Motor neuron (in vitro differentiated cells): ENCODE data around the gene SREBF1. TPM values are rescaled to one million over a fixed set of nuclear protein-coding genes. Genes with fewer than 3 reads are reported as not detected.

ENCODE experiments used
- ATAC-seq, 8 experiments: fragments of 200-7000 bp; cut with Tn5 transposase; replicated peaks in 6 of 8; 2 replicates each; pipeline ENCODE4 v1.8.0; 2021; ENCODE audit warnings: mild to moderate bottlenecking in 8 of 8, moderate library complexity in 8 of 8
- H3K27ac ChIP-seq, 2 donors: fragments of 250-450 bp; sonication (Bioruptor Pico); 2 replicates each; pipeline ENCODE4 v1.9.0; 2021; ENCODE audit warnings: antibody characterized with exemption in 2 of 2, mild to moderate bottlenecking in 2 of 2, moderate library complexity in 1 of 2
- H3K4me1 ChIP-seq, 2 donors: fragments of 250-450 bp; sonication (Bioruptor Pico); replicated peaks in 1 of 2; 2 replicates each; pipeline ENCODE4 v1.6.1; 2021; ENCODE audit warnings: antibody characterized with exemption in 2 of 2, mild to moderate bottlenecking in 2 of 2, moderate library complexity in 1 of 2
- H3K4me3 ChIP-seq, 5 donors: fragments of 250-450 bp; sonication (Bioruptor Pico); 2 replicates each; pipeline ENCODE4 v1.9.0; 2021; ENCODE audit warnings: antibody characterized with exemption in 5 of 5, mild to moderate bottlenecking in 5 of 5, moderate library complexity in 4 of 5
- WGBS, 10 experiments: fragments of 450-650 bp; shearing (Covaris generic); methylation state at CpG; one replicate each; pipeline ENCODE4 v1.0.0; 2022; 5-methylcytosine and 5-hydroxymethylcytosine counted together
- in situ Hi-C, 9 experiments: fragments of 400-800 bp; cut with MboI; loops; one replicate each; pipeline ENCODE4 v1.15.0; 2021; ENCODE audit warnings: low sequenced_read_pairs in 9 of 9, low pct_unique_long_range_greater_than_20kb in 2 of 9; ENCODE audit not compliant: unreplicated experiment in 9 of 9
- total RNA-seq, 8 experiments: library from RNA; unstranded; fragments of 300-600 nt; gene quantifications; 2 replicates each; pipeline versions ENCODE4 v1.2.3 to v1.2.4, GENCODE V29; 2022

SREBF1 gene
- total RNA-seq, 8 experiments from 2014 or later = 14.0 to 204 (median 22.9) TPM

DNA sequence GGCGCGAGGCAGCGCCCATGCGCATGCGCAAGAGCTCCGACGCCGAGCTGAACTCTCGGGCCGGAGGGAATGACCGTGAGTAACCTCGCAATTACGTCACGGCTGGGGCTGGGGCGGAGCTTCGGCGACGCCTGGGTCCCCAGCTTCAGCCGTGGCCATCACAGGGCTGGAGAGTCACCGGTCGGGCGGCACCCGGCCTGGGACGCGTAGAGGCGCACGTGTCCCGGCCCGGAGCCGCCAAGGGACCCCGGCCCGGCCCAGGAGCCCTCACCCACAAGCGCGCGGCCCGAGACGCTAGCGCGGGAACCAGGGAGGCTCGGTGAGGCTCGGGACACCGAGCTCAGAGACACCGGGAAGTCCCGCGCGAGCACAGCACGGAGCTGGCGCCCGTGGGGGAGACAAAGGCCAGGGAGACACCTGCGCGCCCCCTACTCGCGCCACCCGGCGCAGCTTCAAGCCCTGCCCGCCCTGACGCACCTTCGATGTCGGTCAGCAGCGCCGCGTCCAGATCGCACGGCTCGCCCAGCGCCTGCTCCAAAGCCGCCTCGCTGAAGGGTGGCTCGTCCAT is 452 bp downstream of the SREBF1 start:
- WGBS, 10 experiments = 0% methylated on average over 1 to 12 of the region's 69 CpGs; no CpG with 5 or more reads in 5 of the 10 experiments
- peak; percentile 33 to 81 (median 72) for ATAC-seq
- in situ Hi-C loops = no loop called here
- H3K4me1 ChIP-seq = peaks cover 44 to 48% of the 10 kb centered on the region in 2 donors
- peak overlapping the region; percentile 50 to 72 (median 52) for H3K4me3 ChIP-seq
- H3K27ac ChIP-seq = peak overlapping the region; percentile 90 to 94

DNA sequence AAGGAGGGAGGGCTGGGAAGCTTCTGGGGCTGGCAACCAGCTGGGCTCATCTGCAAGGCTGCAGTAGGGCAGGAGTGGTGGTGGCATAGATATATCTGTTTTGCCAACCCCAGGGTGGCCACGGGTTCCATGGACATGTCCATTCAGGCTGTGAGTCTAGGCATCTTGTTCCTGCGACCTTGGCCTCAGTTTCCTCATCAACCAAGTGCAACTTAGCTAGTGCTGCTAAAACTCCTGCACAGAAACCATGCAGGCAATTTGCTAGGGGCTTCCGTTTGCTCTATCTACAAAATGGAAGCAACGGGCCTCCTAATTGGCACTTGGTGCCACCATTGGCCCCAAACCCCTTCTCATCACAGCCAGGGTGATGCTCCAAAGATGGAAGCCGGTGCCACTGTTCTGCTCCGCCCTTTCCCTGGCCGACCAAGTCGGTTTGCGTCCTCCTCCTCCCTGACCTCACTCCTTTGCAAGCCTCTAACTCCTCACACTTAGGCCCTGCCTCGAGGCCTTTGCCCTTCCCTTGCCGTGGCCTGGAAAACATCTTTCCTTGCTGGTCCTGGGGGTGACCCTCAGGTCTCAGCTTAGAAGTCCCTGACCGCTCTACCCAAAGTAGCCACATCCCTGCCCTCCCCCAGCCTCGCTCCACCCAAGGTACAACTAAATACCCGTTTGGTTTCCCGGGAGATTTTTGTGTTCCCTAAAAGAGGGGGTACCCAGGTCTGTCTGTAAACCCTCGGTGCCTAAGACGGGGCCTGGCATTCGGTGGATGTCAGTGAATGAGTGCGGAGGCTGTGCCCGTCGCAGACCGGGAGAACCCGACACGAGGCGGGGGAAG is 1.2 kb downstream of the SREBF1 start:
- WGBS, 10 experiments = 0 to 71% (median 27%) methylated on average over 1 to 16 of the region's 25 CpGs; no CpG with 5 or more reads in 2 of the 10 experiments
- peak in 7 of 8 experiments; percentile 0 to 5 (median 1) for ATAC-seq
- in situ Hi-C loops = no loop called here
- Histone ChIP-seq H3K4me1 (peaks cover 38 to 47% of the 10 kb centered on the region in 2 donors), H3K27ac (peak overlapping the region; percentile 11 to 48), H3K4me3 (peak overlapping the region; percentile 50 to 72 (median 52))

DNA sequence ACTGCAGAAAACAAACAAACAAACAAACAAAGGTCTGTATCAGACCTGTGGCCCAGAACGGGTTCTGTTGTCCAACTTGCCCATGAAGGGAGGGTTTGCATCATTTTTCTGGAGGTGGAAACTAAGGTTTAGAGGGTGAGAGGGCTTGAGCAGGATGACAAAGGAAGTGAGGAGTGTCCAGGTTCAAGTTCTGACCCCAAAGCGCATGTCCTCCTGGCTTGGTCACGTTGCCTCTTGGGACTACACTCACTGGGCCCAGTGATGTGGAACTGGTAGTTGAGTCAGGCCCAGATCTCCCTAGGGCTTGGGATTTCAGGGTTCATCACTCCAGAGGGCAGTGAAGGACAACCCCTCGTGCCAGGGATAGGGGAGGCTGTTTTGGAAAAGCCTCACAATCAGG is 1.8 kb downstream of the SREBF1 start:
- ATAC-seq = no peak
- Histone ChIP-seq H3K4me3 (no peak overlapping the region), H3K4me1 (peaks cover 31 to 43% of the 10 kb centered on the region in 2 donors), H3K27ac (no peak overlapping the region)
- in situ Hi-C loops = no loop called here
- WGBS, 10 experiments = 20 to 100% (median 84%) methylated on average over 1 to 4 of the region's 4 CpGs; no CpG with 5 or more reads in 4 of the 10 experiments

DNA sequence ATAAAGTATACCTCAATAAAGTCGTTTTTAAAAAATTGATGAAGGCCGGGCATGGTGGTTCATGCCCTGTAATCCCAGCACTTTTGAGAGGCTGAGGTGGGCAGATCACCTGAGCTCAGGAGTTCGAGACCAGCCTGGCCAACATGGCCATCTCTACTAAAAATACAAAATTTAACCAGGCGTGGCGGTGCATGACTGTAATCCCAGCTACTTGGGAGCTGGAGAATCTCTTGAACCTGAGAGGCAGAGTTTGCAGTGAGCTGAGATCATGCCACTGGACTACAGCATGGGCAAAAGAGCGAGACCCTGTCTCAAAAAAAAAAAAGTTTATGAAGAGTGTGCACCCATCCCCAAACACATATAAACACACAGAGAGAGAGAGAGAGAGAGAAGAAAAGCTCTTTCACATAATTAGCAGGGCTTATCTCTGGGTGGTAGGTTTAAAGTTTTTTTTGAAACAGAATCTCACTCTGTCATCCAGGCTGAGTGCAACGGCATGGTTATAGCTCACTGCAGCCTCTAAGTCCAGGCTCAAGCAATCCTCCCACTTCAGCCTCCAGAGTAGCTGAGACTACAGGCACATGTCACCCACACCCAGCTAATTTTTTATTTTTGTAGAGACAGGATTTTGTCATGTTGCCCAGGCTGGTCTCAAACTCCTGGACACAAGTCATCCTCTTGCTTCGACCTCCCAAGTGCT is 3.0 kb downstream of the SREBF1 start:
- ATAC-seq = no peak
- Histone ChIP-seq H3K4me1 (peaks cover 23 to 33% of the 10 kb centered on the region in 2 donors), H3K4me3 (no peak overlapping the region), H3K27ac (no peak overlapping the region)
- 47 to 100% (median 93%) methylated on average over 1 to 8 of the region's 8 CpGs; no CpG with 5 or more reads in 1 of the 10 experiments for WGBS, 10 experiments
- in situ Hi-C loops = no loop called here

DNA sequence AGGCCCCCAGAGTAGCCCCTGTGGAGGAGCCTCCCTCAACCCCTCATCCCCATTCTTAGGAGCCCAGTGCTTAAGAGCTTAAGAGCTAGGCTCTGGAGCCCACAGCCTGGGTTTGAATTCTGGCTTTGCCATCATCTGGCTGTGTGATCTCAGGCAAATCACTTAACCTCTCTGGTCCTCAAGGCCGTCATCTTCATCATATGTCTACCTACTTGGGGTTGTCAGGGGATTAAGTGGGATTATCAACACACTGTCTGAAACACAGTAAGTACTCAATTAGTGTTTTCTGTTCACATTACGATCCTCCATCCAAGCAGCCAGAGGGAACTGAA is 4.8 kb downstream of the SREBF1 start:
- Histone ChIP-seq H3K27ac (no peak overlapping the region), H3K4me3 (no peak overlapping the region), H3K4me1 (peaks cover 9 to 17% of the 10 kb centered on the region in 2 donors)
- 73 to 100% (median 95%) methylated on average over 1 to 2 of the region's 2 CpGs; no CpG with 5 or more reads in 6 of the 10 experiments for WGBS, 10 experiments
- in situ Hi-C loops = no loop called here
- ATAC-seq = no peak

GRCh38 chr17:17831208-17832031 is 5.4 kb downstream of the SREBF1 start:
- 55 to 100% (median 86%) methylated on average over 2 to 4 of the region's 12 CpGs; no CpG with 5 or more reads in 4 of the 10 experiments for WGBS, 10 experiments
- peak in 1 of 8 experiments; percentile 5 for ATAC-seq
- H3K4me3 ChIP-seq = no peak overlapping the region
- in situ Hi-C loops = no loop called here
- peak overlapping the region in 1 of 2 donors; percentile 12 for H3K27ac ChIP-seq
- H3K4me1 ChIP-seq = peaks cover 8 to 17% of the 10 kb centered on the region in 2 donors

DNA sequence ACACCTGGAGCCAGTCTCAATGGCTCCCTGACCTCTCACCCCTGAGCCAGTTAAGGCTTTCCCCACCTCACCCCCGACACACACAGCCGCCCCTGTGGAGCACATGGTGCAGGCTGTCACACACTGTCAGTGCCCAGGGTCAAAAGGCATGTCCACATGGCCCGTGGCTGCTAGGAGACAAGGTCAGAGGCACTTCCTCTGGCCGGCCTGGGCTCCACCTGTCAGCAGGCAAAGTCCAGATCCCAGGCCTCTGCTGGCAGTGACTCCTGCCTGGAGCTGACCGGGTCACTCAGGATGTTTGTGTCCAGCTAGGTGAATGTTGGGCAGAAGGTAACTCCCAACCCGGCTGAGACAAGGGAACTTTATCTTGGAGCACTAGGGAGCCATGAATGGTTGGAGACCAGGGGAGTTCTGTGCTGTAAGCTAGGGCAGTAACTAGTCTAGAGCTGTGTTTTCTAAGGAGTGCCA is 6.0 kb downstream of the SREBF1 start:
- peak in 1 of 8 experiments; percentile 3 for ATAC-seq
- no CpG with 5 or more reads among the region's 6 CpGs for WGBS, 10 experiments
- Histone ChIP-seq H3K27ac (no peak overlapping the region), H3K4me1 (peaks cover 6 to 17% of the 10 kb centered on the region in 2 donors), H3K4me3 (no peak overlapping the region)
- in situ Hi-C loops = no loop called here

DNA sequence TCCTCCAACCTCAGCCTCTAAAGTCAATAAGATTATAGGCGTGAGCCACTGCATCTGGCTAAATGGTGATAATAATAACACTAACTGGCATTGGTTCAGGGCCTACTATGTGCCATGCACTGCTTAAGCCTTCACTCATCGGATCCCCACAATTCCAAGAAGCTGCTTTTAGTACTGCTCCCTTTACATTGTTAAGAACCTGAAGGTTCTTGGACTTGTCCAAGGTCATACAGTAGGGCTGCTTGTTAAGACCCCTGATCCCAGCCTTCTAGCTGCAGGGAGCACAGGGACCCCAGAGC is 6.6 kb downstream of the SREBF1 start:
- H3K27ac ChIP-seq = no peak overlapping the region
- in situ Hi-C loops = no loop called here

DNA sequence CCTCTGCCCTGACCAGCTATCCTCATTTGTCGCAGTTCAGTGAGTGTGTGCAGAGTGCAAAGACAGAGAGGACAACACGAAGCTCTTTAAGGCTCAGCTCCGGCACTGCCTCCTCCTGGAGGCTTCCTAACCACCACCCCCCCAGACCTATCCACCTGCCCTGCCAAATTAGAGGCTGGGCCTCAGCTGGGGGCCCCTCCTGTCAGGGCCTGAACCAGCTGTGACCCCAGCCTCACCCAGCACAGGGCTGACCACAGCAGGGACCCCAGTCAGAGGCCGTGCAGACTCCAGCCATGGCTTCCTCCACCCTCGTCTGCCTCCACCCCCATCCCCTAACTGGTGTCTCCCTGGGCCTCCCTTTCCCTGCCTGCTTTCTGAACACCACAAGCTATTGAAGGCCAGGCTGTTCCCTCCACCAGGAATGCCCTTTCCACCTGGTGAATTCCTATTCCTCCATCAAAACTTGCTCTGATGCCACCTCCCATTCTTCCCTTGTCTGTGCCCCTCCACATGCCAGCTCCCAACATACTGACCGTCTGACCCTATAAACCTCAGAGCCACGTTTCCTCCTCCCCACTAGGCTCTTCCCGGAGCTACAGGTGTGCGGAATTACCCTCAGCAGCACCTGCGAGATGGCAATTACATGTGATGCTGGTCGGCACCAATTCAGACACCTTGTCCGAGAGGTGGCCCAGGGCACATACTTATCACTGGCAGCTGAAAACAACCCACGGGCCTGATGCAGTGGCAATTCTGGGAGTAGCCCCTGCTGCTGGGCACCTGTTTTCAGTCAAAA is 8.8 kb downstream of the SREBF1 start:
- WGBS, 10 experiments = 56 to 100% (median 85%) methylated on average over 1 to 6 of the region's 13 CpGs; no CpG with 5 or more reads in 2 of the 10 experiments
- Histone ChIP-seq H3K4me1 (peaks cover 22 to 35% of the 10 kb centered on the region in 2 donors), H3K27ac (no peak overlapping the region), H3K4me3 (no peak overlapping the region)
- ATAC-seq = no peak
- in situ Hi-C loops = no loop called here

More for the DNA sequence above, 6.6 kb downstream of the SREBF1 start:
- H3K4me1 ChIP-seq = peaks cover 3 to 17% of the 10 kb centered on the region in 2 donors
- H3K4me3 ChIP-seq = no peak overlapping the region
- ATAC-seq = no peak
- 80 to 100% (median 92%) methylated on average over 1 to 2 of the region's 2 CpGs; no CpG with 5 or more reads in 2 of the 10 experiments for WGBS, 10 experiments

- WGBS, 10 experiments = 80 to 100% (median 96%) methylated on average over 1 to 11 of the region's 16 CpGs; no CpG with 5 or more reads in 3 of the 10 experiments
- Histone ChIP-seq H3K4me3 (no peak overlapping the region), H3K4me1 (peaks cover 30 to 43% of the 10 kb centered on the region in 2 donors), H3K27ac (no peak overlapping the region)
- in situ Hi-C loops = no loop called here
- no peak for ATAC-seq
These were observed 9.6 kb downstream of the SREBF1 start for GRCh38 chr17:17826942-17827785.

- Histone ChIP-seq H3K27ac (no peak overlapping the region), H3K4me1 (peaks cover 39 to 46% of the 10 kb centered on the region in 2 donors), H3K4me3 (no peak overlapping the region)
- in situ Hi-C loops = no loop called here
- no peak for ATAC-seq
- 60 to 100% methylated on average over 2 of the region's 2 CpGs; no CpG with 5 or more reads in 8 of the 10 experiments for WGBS, 10 experiments
These were observed 10.5 kb downstream of the SREBF1 start for GRCh38 chr17:17826342-17826713.
